Lung (tissue), 12 donors: Measurements from ENCODE around the gene PRDM16. TPM values are rescaled to one million over a fixed set of nuclear protein-coding genes. Genes with fewer than 3 reads are reported as not detected.

Experiments used
- ATAC-seq: fragments of 200-7000 bp; cut with Tn5 transposase; one replicate; pipeline ENCODE4 v1.9.1; 2020; ENCODE audit warnings: moderate number of reproducible peaks; ENCODE audit not compliant: insufficient read depth, low FRiP score
- DNase-seq, 3 donors: peaks; one replicate each; pipeline ENCODE4 v3.0.0-alpha.2; 2013 to 2017
- H3K27ac ChIP-seq, 2 donors: one replicate each; pipeline ENCODE4 v1.5.1; 2013; ENCODE audit warnings: mild to moderate bottlenecking in 2 of 2, moderate library complexity in 2 of 2, control low read depth in 1 of 2, inconsistent platforms in 1 of 2, low read depth in 1 of 2, low read length in 1 of 2
- H3K27me3 ChIP-seq, 3 donors: one replicate each; pipeline ENCODE4 v1.5.1; 2013; ENCODE audit warnings: low read length in 2 of 3; ENCODE audit not compliant: control insufficient read depth in 3 of 3, insufficient read depth in 3 of 3
- H3K36me3 ChIP-seq, 4 donors: one replicate each; pipeline ENCODE4 v1.5.1; 2013; ENCODE audit warnings: low read length in 4 of 4, mild to moderate bottlenecking in 1 of 4, moderate library complexity in 1 of 4; ENCODE audit not compliant: control insufficient read depth in 4 of 4, insufficient read depth in 4 of 4
- H3K4me1 ChIP-seq, 5 donors: one replicate each; pipeline ENCODE4 v1.5.1; 2013; ENCODE audit warnings: low read length in 5 of 5, mild to moderate bottlenecking in 2 of 5, moderate library complexity in 1 of 5; ENCODE audit not compliant: control insufficient read depth in 5 of 5, insufficient read depth in 5 of 5
- H3K4me3 ChIP-seq: one replicate; pipeline ENCODE4 v1.5.1; 2013; ENCODE audit warnings: mild to moderate bottlenecking, control low read depth, moderate library complexity
- H3K9ac ChIP-seq, 2 donors: one replicate each; pipeline ENCODE4 v1.5.1; 2013; ENCODE audit warnings: low read length in 2 of 2, control low read depth in 1 of 2; ENCODE audit not compliant: insufficient read depth in 1 of 2
- H3K9me3 ChIP-seq, 4 donors: one replicate each; pipeline ENCODE4 v1.5.1; 2013; ENCODE audit warnings: low read length in 3 of 4, mild to moderate bottlenecking in 1 of 4, moderate library complexity in 1 of 4; ENCODE audit not compliant: control insufficient read depth in 4 of 4, insufficient read depth in 3 of 4
- WGBS, 2 donors: extraction: QIAGEN DNeasy Blood & Tissue Kit; methylation state at CpG; one replicate each; pipeline ENCODE4 v1.1.7; 2013; 5-methylcytosine and 5-hydroxymethylcytosine counted together
- polyA plus RNA-seq, 2 donors: library from polyadenylated mRNA; stranded (reverse); fragments of 200-250 nt; gene quantifications; one replicate each; pipeline ENCODE4 v1.2.1, GENCODE V29; 2013
- total RNA-seq, 2 donors: library from RNA; depleted of rRNA in 1 of 2; stranded (reverse); fragments of >200 nt in 1 of 2; gene quantifications; one replicate each; pipeline ENCODE4 v1.2.1, GENCODE V29; 2014 to 2021
- TF ChIP-seq, protein P1 (sequence below): IDR thresholded peaks from 2 replicates; pipeline ENCODE4 v1.5.1; 2012; ENCODE audit warnings: mild to moderate bottlenecking; ENCODE audit errors: control extremely low read depth, extremely low read depth
- donor health status: control.
- donor health status: control.
- donor health status: Bipolar disorder and iron deficiency.
- donor health status: healthy.
- donor health status: DM: yes; HTN: yes; CAD: no.

PRDM16 gene
- total and polyA plus RNA-seq, 4 donors, result 2.4 to 36.5 (median 13.1) TPM

DNA sequence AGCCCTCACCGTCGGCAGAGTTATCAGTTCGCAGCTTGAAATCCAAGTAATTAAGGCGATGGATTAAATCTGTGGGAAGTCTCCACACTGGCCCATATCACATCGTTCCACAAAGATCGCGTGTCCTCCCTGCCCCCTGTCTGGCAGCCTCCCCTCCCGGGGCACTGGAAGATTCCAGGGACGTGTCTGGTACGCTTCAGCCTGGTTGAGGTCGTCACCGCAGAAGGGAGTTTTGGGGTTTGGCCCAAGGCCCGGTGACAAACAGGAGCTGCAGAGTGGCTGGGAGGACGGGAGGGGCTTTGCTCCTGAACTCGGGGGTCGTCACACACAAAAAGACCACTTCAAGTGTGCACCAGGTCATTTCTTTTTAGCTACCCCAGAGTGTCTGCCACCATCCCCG, 51.1 kb downstream of the PRDM16 start:
- Histone ChIP-seq H3K27me3 (peaks cover 0 to 4% (median 0%) of the 10 kb centered on the region in 3 donors), H3K36me3 (no peaks in the 10 kb centered on the region), H3K9me3 (no peaks in the 10 kb centered on the region), H3K27ac (no peak overlapping the region), H3K4me1 (peaks cover 0 to 27% (median 8%) of the 10 kb centered on the region in 5 donors), H3K4me3 (no peak overlapping the region), H3K9ac (no peak overlapping the region)
- TF ChIP-seq, protein P1, sequence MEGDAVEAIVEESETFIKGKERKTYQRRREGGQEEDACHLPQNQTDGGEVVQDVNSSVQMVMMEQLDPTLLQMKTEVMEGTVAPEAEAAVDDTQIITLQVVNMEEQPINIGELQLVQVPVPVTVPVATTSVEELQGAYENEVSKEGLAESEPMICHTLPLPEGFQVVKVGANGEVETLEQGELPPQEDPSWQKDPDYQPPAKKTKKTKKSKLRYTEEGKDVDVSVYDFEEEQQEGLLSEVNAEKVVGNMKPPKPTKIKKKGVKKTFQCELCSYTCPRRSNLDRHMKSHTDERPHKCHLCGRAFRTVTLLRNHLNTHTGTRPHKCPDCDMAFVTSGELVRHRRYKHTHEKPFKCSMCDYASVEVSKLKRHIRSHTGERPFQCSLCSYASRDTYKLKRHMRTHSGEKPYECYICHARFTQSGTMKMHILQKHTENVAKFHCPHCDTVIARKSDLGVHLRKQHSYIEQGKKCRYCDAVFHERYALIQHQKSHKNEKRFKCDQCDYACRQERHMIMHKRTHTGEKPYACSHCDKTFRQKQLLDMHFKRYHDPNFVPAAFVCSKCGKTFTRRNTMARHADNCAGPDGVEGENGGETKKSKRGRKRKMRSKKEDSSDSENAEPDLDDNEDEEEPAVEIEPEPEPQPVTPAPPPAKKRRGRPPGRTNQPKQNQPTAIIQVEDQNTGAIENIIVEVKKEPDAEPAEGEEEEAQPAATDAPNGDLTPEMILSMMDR, result no peak
- DNase-seq (peak in 1 of 3 donors; percentile 34), ATAC-seq (no peak)
- WGBS, 2 donors, result 51 to 74% methylated on average over 17 of the region's 17 CpGs

DNA sequence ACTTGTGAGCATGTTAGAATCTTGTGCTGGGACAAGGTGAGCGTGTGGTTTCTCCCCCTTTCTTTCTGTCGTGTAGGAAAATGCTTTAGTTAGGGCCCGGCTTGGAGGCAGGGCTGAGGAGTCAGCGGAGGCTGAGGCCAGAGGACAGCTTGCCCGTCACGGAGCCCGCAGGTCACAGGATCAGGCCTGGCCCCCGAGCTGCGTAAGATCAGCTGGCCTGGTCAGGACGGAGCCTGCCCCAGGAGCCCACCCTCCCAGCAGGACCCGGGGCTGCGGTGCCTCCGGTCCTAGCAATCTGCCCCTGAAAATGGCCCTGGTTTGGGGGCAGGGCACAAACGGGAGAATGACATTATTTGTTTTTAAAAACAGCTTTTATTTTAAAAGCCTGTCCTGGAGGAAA, 52.0 kb downstream of the PRDM16 start:
- Histone ChIP-seq H3K9ac (no peak overlapping the region), H3K36me3 (no peaks in the 10 kb centered on the region), H3K27me3 (peaks cover 0 to 4% (median 0%) of the 10 kb centered on the region in 3 donors), H3K4me1 (peaks cover 0 to 30% (median 12%) of the 10 kb centered on the region in 5 donors), H3K4me3 (no peak overlapping the region), H3K27ac (no peak overlapping the region), H3K9me3 (no peaks in the 10 kb centered on the region)
- 86 to 87% methylated on average over 14 of the region's 14 CpGs for WGBS, 2 donors
- ATAC-seq (no peak), DNase-seq (no peak)
- TF ChIP-seq, protein P1, result no peak

DNA sequence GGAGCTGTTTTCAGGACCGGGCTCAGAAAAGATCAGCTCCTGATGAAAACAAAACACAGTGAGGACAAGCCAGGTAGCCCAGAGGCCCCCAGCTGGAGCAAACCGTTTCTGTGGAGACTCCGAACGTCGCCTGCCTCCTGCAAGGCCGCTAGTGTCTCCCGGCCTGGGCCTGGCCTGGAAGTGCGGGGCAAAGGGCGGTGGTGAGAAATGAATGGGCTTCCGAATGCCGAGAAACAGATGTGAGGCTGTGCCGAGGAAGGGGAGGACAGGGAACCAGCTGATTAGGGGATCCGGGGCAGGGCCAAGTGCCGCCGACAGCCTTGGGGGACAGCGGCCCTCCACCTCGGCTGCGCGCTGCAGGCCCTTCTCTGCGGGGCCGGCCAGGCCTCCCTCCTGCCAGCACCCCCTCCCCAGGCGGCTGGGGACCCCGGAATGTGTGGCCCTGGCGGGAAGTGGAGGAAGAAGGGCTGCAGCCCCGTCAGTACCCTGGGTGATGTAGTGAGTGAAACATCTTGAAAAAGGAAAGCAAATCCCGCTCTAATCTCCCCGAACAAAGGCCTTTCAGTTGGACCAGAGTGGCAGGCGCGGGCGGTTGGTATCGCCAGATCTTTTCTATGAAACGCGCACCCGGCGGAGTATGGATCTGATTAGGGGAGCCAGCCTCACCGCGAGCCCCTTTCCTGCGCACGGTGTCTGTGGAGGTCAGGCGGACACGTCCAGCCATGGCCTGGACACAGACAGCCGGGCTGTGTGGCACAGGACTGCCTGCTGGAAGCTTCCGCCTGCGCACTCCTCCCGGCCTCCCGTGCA, 52.6 kb downstream of the PRDM16 start:
- Histone ChIP-seq H3K9ac (no peak overlapping the region), H3K27ac (peak overlapping the region in 1 of 2 donors; percentile 11), H3K27me3 (no peaks in the 10 kb centered on the region), H3K4me1 (peaks cover 5 to 36% (median 9%) of the 10 kb centered on the region in 5 donors), H3K36me3 (no peaks in the 10 kb centered on the region), H3K9me3 (no peaks in the 10 kb centered on the region), H3K4me3 (no peak overlapping the region)
- ATAC-seq (no peak), DNase-seq (peak in 1 of 3 donors; percentile 38)
- TF ChIP-seq, protein P1, result no peak
- 80 to 81% methylated on average over 46 of the region's 46 CpGs for WGBS, 2 donors
